NB4 (cell line): Measurements from ENCODE around the gene NAIF1.

Source experiments
- MAX ChIP-seq: IDR thresholded peaks from 2 replicates; pipeline ENCODE4 v1.6.1; 2011; ENCODE audit warnings: low read depth, low read length
- MYC ChIP-seq: IDR thresholded peaks from 2 replicates; pipeline ENCODE4 v1.6.1; 2011; ENCODE audit warnings: low read depth, low read length
- POLR2A ChIP-seq: IDR thresholded peaks from 2 replicates; pipeline ENCODE4 v1.6.1; 2011; ENCODE audit warnings: mild to moderate bottlenecking; ENCODE audit not compliant: insufficient read length; ENCODE audit errors: extremely low read depth
- TF ChIP-seq, protein P1 (sequence below): IDR thresholded peaks from one replicate; pipeline ENCODE4 v1.5.1; 2012; ENCODE audit warnings: low read depth, low read length

DNA sequence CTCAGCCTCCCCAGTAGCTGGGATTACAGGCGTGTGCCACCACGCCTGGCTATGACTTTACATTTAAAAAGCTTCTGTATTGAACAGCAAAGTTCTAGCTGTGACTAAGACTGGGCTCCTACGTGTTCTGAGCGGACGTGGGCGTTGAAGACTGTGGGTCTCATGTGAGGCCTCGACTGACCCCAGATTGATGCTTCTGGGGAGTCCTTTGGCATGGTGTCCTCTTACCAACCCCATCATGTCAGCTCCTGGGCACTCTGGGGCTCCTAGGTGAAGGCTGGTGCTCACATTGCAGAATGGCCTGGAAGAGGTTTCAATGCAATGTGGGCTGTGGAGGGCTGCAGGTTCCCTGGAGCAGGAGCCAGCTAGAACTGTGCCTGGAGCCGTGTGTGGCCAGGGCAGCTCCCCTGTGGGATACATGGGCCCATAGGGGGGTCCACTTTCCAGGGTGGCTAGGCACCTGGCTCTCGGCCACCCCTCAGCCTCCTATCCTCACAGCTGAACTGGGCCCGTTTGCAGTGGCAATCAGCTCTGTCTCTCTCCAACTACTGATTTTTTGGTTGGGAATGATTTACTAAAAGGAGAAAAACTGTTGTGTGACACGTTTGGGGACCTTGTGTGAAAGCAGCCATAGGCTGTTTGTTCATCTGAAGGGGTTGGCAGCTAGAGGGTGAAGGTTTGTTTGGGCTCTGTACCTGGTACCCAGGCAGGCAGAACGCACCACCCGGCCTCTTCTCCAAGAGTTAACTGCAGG, 30.6 kb upstream of the NAIF1 start:
- TF ChIP-seq, protein P1, sequence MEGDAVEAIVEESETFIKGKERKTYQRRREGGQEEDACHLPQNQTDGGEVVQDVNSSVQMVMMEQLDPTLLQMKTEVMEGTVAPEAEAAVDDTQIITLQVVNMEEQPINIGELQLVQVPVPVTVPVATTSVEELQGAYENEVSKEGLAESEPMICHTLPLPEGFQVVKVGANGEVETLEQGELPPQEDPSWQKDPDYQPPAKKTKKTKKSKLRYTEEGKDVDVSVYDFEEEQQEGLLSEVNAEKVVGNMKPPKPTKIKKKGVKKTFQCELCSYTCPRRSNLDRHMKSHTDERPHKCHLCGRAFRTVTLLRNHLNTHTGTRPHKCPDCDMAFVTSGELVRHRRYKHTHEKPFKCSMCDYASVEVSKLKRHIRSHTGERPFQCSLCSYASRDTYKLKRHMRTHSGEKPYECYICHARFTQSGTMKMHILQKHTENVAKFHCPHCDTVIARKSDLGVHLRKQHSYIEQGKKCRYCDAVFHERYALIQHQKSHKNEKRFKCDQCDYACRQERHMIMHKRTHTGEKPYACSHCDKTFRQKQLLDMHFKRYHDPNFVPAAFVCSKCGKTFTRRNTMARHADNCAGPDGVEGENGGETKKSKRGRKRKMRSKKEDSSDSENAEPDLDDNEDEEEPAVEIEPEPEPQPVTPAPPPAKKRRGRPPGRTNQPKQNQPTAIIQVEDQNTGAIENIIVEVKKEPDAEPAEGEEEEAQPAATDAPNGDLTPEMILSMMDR = no peak
- no peak for TF ChIP-seq POLR2A
- no peak for TF ChIP-seq MAX
- no peak for TF ChIP-seq MYC
